GM11168 (cell line): ENCODE measurements around the gene SLC22A15.
"Not testable (repeated sequence)": the region's sequence is repeated elsewhere in the genome, so short reads cannot be mapped to it uniquely, and the experiment has no call there.

Source experiments
- in situ Hi-C: fragments of 300-500 bp; cut with MboI; formaldehyde crosslinking; loops from one replicate; pipeline ENCODE4 v1.12.0; 2022; ENCODE audit warnings: low sequenced_read_pairs; ENCODE audit not compliant: unreplicated experiment

Gene SLC22A15

DNA sequence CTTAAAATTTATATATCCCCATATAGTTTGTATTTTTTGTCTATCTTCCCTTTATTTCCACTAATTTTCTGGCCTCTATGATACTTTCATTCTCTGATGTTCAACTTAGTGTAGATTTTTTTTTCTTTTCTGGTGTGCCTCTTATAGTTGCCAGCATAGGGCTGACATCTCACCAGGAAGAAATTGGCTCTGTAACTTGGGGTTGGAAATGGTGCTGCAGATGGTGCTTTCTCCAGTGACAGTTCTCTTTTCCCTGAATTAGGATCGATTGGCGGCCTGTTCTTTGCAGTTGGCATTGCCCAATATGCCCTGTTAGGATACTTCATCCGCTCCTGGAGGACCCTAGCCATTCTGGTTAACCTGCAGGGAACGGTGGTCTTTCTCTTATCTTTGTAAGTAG is 50.3 kb downstream of the SLC22A15 start:
- in situ Hi-C loops, result no loop called here

DNA sequence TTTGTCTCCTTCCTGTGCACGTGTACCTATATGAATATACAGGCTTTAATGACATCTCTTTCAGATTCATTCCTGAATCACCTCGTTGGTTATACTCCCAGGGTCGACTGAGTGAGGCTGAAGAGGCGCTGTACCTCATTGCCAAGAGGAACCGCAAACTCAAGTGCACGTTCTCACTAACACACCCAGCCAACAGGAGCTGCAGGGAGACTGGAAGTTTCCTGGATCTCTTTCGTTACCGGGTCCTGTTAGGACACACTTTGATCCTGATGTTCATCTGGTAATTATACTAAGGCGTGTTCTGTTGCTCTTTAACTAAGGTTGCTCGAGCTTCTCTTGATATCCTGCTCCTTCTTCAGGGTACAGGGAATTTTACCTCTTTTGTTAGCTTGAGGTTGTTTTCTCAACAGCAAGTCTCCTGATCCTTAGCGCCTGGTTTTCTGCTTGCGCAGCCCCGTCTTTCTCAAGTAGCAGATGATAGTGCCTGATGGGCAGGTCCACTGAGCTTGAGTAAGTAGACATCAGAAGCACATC is 55.1 kb downstream of the SLC22A15 start:
- in situ Hi-C loops, result no loop called here

DNA sequence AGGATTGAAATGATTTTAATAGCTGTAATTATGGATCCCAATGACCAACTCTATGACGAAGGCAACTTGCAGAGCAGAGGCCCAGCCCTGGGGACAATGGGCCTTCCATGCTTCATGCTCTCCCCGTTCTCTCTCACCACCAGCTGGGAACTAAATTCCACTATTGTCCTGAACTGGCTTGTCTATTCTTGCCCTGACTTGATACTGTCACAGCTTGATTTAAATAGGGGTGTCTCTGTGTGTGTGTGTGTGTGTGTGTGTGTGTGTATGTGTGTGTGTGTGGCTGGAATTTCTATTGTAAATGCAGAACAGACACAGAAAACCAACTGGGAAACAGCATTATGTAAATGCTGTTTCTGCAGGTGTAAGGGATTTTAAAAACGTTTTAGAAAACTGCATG is 57.0 kb downstream of the SLC22A15 start:
- in situ Hi-C loops, result no loop called here

DNA sequence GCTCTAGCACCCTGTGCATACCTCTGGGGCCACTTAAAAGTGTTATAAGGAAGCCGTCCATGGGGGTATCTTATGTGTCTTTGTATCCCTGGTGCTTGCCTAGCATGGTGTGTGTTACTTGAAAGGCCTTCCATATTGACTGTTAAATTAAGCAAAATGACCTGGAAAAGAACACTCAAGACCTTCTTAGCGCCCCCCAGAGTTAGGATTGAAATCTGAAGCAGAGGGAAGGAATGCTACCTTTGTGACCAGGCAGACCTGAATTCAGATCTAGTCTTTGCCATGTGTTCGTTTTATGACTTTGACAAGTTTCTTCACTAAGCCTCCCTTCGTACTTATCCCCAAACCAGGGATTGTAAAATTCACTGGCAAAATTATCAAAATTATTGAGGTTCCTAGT is 59.9 kb downstream of the SLC22A15 start:
- in situ Hi-C loops, result no loop called here

DNA sequence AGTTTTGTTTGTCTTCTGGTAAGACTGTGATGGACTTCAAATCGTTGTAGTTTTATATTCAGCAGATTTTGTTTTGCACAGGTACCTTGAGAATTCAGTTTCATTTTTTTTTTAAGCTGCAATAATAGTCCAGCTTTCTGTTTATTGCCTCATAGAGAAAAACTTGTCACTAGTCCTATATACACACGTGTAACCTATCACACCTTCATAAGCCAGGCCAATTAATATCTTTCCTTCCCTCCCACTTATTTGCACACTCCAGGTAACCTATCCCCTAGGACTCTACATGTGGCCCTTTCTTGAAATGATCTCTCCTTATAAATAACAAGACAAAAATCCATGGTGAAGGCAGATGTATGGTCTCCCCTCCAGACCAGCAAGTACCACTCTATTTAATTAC is 62.4 kb downstream of the SLC22A15 start:
- in situ Hi-C loops, result no loop called here

DNA sequence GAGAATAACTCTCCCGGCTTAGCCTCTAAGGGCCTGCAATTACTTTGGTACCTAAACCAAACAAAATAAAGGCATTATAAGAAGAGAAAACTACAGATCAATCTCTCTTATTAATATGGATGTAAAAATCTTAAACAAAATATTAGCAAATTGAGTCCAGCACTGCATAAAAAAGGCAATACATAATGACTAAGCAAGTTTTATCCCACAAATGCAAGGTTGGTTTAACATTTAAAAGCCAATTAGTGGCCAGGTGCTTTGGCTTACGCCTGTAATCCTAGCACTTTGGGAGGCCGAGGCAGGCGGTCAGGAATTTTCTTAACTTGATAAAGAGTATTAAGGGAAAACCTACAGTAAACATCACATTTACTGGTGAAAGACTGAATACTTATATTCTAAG is 67.8 kb downstream of the SLC22A15 start:
- in situ Hi-C loops, result no loop called here

DNA sequence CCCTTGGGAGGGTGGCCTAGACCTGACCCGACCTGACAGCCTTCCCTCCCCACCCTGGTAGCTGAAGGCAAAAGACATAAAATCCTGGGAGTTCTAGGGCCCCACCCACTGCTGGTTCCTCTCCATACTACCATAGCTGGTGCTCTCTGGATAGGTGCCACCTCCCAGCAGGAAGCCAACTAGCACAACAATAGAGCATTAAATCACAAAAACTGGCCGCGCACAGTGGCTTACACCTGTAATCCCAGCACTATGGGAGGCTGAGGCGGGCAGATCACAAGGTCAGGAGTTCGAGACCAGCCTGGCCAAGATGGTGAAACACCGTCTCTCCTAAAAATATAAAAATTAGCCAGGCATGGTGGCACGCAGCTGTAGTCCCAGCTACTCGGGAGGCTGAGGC is 70.6 kb downstream of the SLC22A15 start:
- in situ Hi-C loops, result not testable (repeated sequence)

DNA sequence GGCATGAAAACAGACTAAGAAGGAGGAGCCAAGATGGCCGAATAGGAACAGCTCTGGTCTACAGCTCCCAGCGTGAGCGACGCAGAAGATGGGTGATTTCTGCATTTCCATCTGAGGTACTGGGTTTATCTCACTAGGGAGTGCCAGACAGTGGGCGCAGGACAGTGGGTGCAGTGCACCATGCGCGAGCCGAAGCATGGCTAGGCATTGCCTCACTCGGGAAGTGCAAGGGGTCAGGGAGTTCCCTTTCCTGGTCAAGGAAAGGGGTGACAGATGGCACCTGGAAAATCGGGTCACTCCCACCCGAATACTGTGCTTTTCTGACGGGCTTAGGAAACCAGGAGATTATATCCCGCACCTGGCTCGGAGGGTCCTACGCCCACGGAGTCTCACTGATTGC is 75.6 kb downstream of the SLC22A15 start:
- in situ Hi-C loops, result not testable (repeated sequence)

DNA sequence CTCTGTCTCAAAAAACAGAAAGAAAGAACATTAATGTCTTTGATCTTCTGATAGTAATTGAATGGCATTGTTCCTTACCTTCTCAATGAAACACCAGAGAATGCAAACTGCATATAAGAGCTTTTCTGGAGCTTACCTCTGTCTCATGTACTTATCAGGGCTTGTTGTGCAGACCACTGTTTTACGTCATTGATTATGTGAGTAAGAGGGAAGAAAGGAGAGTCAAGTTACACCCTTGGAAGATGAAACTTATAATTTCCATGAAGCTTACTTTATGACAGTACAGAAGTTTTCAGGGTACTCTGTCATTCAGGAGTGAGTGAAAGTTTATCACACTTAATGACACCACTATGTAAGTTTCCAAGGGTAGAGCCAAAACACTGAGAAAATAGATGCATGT is 85.9 kb downstream of the SLC22A15 start:
- in situ Hi-C loops, result no loop called here

DNA sequence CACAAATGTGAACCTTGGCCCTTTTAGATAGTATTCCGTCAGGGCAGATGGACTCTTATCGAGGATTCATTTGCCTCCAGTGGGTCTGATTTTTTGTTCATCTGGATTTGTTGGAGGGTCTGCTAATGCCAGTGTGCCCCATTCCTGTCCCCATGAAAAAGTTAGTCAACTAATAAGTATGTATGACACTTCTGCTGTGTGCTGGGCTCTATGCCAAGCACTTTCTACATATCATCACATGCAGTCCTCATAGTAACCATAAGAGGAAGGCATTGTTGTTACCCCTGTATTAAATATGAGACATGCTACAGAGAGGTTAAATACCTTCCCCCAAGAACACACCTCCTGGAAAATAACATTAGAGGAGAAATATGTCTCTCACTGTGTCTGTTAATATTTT is 88.3 kb downstream of the SLC22A15 start:
- in situ Hi-C loops, result no loop called here

DNA sequence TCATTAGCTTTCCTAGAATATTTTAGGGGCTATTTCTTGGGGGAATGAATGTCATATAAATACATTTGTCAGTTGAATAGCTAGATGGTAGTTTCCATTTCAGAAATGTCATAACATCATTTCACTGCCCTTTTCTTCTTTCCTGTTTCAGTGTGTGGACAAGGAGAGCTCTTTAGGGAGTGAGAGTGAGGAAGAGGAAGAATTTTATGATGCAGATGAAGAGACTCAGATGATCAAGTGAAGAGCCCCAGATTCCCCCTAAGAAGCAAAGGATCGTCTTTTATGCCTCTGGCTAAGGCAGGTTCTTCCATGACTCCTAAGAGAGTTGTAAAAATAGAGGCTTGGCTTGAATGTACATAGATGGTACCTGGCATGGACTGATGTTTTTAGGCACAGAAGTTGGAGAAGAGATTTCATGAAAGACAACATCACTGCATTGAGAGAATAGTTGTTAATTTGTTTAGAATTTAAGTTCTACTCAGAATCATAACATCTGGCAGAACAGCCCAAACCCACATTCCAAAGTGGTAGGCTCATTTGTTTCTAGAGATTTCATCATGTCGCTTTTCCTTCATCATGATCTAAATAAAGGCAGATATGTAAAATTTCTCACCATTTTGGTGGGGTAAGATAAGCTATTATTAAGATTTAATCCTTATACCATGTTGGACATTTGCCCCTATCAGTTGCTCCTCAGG is 90.7 kb downstream of the SLC22A15 start:
- in situ Hi-C loops, result no loop called here

DNA sequence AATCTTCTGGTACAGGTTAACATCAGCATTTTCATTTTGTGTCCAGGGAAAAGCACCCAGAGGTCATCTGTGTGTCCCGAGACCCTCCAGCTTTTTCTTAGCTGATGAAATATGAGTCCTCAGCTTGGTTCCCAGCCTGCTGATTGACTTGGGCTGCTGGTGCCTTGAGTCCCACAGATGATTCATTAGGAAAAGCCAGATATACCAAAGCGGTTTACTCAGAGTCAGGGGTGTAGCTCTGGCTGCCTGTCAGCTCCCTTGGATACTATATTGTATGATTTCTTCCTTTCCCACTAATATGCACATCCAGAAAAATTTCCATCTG is 91.2 kb downstream of the SLC22A15 start:
- in situ Hi-C loops, result no loop called here

DNA sequence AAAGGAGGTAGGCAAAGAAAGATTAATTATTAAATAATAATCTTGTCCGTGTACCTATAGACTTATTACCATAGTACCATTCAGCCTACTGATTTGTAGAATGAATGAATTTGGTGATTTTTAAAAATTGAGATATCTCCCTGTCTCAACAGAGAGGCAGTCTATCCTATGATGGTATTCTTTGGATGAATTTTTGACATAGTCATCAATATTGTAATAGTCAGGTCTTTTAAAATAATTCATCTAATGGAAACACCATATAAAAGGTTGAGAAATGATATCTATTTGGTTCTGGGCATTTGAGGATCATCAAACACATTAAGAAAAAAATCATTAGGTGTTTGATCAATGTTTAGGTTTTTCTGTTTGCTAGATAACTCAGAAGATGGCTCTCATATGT is 99.3 kb downstream of the SLC22A15 start:
- in situ Hi-C loops, result no loop called here

DNA sequence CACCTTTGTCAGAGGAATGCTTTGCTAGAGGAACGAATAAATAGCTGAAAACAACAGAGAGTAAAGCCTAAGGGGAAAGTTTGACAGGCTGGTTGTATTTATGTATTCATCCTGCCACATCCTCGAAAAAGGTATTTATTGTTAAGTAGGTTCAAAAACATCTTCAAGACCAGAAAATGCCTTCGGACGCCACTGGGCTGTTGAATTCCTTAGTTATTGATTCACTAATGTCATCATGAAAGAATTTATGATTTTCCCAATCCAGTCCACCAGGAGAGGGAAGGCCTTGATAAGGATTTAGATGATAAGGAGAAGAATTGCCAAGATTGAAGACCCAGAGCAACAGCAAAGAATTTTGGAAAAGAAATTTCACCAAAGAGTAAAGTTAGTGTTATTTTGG is 99.7 kb downstream of the SLC22A15 start:
- in situ Hi-C loops, result no loop called here

DNA sequence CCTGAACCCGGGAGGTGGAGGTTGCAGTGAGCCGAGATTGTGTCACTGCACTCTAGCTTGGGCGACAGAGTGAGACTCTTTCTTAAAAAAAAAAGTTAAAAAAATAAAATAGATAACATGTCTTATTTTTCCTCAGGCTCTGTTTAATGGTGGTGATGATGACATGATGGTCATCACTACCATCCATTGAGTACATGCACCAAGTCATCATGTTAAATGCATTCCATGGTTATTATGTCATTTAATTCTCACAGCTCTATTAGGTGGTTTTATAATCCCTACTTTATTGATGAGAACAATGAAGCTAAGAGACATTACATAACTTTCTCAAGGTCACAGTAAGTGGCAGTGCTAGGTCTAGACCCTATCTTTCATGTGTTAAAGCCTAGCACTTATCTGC is 100.5 kb downstream of the SLC22A15 start:
- in situ Hi-C loops, result no loop called here

DNA sequence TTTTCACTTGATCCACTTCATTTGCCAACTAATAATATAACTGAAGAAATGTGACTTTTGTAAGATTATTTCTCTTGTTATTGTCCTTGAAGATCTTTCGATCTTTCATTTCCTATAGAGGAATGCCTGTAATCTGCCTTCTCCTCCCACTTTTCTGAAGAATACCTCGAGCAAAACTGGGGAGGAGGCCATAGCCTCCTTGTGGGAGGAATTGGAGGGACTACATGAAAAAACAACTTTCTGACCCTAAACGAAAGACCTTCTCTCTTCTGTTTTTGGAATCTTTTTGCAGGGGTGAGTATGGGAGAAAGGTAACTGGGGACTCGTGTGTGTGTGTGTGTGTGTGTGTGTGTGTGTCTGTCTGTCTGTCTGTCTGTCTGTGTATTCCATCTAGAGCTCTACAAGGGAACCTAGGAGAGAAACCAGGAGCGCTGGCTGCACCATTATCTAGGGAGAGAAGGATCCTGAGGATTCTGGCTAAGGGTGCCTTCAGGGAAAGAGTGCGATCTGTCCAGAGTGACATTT is 102.4 kb downstream of the SLC22A15 start:
- in situ Hi-C loops, result no loop called here

DNA sequence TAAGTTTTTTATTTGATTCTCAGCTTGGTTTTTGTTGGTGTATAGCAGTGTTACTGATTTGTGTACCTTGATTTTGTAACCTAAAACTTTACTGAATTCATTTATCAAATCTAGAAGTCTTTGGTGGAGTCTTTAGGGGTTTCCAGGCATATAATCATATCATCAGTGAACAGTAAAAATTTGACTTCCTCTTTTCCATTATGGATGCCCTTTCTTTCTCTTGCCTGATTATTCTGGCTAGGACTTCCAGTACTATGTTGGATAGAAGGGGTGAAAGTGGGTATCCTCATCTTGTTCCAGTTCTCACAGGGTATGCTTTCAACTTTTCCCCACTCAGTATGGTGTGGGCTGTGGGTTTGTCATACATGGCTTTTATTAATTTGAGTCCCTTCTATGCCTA is 111.3 kb downstream of the SLC22A15 start:
- in situ Hi-C loops, result no loop called here

DNA sequence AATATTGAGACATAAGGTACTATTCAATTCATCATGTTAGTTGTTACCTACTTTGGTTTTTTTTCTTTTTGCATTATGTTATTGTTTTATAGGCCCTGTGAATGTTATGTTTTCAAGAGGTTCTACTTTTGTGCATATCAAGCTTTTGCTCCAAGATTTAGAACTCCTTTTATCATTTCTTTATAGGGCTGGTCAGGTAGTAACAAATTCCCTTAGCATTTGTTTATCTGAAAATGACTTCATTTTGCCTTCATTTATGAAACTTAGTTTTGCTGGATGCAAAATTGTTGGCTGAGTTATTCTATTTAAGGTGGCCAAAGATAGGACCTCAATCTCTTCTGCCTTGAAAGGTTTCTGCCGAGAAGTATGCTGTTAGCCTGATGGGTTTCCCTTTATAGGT is 113.6 kb downstream of the SLC22A15 start:
- in situ Hi-C loops, result no loop called here

DNA sequence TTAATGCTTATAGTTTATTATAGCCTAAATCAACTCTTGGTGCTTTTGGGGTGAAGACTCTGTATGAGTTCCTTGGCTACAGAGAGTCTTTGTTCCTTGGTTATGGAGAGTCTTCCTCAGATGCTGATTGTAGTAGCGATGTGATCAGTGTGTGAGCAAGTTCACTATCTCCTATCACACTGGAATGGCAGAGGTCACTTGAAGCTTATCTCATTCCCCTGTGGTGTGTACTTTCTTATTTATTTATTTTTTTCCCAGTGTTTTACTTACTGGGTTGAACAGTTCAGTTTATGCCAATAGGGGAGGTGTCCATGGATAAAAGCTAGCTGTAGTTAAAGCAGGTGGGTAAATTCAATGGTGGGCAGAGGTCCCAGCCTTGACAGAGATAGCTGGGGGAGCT is 114.8 kb downstream of the SLC22A15 start:
- in situ Hi-C loops, result no loop called here

DNA sequence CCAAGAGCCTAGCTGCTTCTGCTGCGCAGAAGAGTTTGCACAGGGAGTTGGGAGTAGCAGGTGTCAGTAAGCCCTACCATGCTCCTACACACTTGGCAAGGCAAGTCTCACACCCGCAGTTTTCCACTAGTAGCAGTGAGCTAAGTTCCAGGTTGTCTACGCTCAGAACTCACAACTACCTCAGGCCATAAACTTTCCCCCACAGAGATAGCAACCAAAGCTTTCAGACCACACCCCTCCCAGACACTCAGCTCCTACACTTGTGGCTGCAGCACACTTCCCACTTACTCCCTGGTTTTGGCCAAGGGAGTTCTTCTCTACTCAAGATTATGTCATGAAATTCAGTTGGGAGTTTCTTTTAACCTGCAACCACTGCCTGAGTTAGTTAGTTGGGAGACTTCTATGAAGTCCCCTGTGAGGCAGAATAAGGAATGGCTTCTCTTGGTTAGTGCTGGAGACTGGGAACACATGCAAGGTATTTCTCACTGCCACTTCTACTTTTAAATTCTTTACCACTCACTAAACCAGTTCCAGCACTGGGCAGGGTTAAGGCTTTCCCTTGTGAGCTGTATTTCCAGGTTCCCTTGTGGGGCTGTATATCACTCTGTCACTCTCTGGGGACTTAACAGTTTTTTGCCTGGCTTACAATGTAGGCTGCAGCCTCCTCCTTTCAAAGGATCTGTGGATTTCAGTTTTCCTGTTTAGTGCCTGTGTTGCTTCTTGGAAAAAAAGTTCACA is 116.6 kb downstream of the SLC22A15 start:
- in situ Hi-C loops, result no loop called here

DNA sequence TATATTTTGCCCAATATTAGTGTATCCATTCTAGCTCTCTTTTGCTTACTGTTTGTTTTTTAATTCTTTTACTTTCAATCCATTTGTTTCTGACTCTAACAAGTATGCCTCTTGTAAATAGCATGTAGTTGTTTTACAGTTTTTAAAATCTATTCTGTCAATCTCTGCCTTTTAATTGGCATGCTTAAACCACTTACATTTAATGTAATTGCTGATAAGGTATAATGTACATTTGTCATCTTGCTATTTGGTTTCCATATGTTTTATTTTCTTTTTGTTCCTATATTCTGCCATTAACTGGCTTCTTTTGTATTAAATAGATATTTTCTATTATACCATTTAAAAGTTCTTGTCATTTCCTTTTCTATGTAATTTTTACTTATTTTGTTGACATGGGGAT is 118.7 kb downstream of the SLC22A15 start:
- in situ Hi-C loops, result no loop called here
